Body of pancreas (tissue), 4 donors: Measurements from ENCODE around the gene SAMD9. TPM values are rescaled to one million over a fixed set of nuclear protein-coding genes. Genes with fewer than 3 reads are reported as not detected.
A peak's percentile ranks its signal among the peaks of the same experiment; 100 is the strongest.
"Not testable (repeated sequence)": the region's sequence is repeated elsewhere in the genome, so short reads cannot be mapped to it uniquely, and the experiment has no call there.

ENCODE experiments used
- ATAC-seq: fragments of 150-250 bp; one replicate; pipeline ENCODE4 v1.9.1; 2016
- DNase-seq, 4 donors: peaks; one replicate each; pipeline ENCODE4 v3.0.0-alpha.2; 2019
- H3K27ac ChIP-seq, 4 donors: fragments of 200-600 bp; sonication (generic); 1 replicate in 3 of 4; 2 replicates in 1 of 4; pipeline versions ENCODE4 v1.5.1 to v1.6.1; 2016 to 2019; ENCODE audit warnings: mild to moderate bottlenecking in 1 of 4, mixed read lengths in 1 of 4, moderate library complexity in 1 of 4
- H3K27me3 ChIP-seq, 2 donors: fragments of 200-600 bp; sonication (generic); one replicate each; pipeline ENCODE4 v1.6.0; 2016; ENCODE audit warnings: mild to moderate bottlenecking in 1 of 2
- H3K36me3 ChIP-seq, 2 donors: fragments of 200-600 bp; sonication (generic); replicated peaks in 1 of 2; 2 replicates each; pipeline ENCODE4 v1.5.1; 2016; ENCODE audit warnings: low read depth in 2 of 2; ENCODE audit not compliant: insufficient read depth in 1 of 2
- H3K4me1 ChIP-seq: fragments of 200-600 bp; sonication (generic); one replicate; pipeline ENCODE4 v1.6.0; 2016
- H3K4me3 ChIP-seq, 2 donors: fragments of 200-600 bp; sonication (generic); 1 replicate in 1 of 2; 2 replicates in 1 of 2; pipeline ENCODE4 v1.5.1; 2016 to 2019
- H3K9me3 ChIP-seq, 3 donors: fragments of 200-600 bp; sonication (generic); 1 replicate in 2 of 3; 2 replicates in 1 of 3; pipeline ENCODE4 v1.5.1; 2016
- CTCF ChIP-seq, 7 experiments: fragments of 450-650 bp in 4 of 7; fragments of 200-600 bp in 3 of 7; sonication (generic) in 3 of 7; IDR thresholded peaks; one replicate each; pipeline ENCODE4 v1.5.1; 2016 to 2019; ENCODE audit warnings: antibody characterized with exemption in 7 of 7
- POLR2A ChIP-seq, 3 donors: fragments of 450-650 bp; IDR thresholded peaks; one replicate each; pipeline ENCODE4 v1.6.1; 2016; ENCODE audit warnings: antibody characterized with exemption in 3 of 3, mild to moderate bottlenecking in 2 of 3
- WGBS, 2 donors: methylation state at CpG; one replicate each; pipeline ENCODE4 v1.1.5; 2017; 5-methylcytosine and 5-hydroxymethylcytosine counted together
- intact Hi-C: fragments of 100-400 bp; cut with DNase I; formaldehyde crosslinking; loops from one replicate; pipeline ENCODE4 v1.15.1; 2023
- total RNA-seq, 2 donors: library from RNA; depleted of rRNA; stranded (reverse); fragments of >200 nt; gene quantifications; one replicate each; pipeline ENCODE4 v1.1.0, GENCODE V29; 2016

The SAMD9 gene
- total RNA-seq, 2 donors from 2014 or later = 4.9 to 5.2 TPM

- no peak overlapping the region for H3K27ac ChIP-seq
- H3K4me3 ChIP-seq = no peak overlapping the region
- H3K36me3 ChIP-seq = peaks cover 0 to 6% of the 10 kb centered on the region in 2 donors
- WGBS, 2 donors = 85 to 91% methylated on average over 13 of the region's 13 CpGs
- no peaks in the 10 kb centered on the region for H3K4me1 ChIP-seq
- no peak for DNase-seq
- H3K27me3 ChIP-seq = no peaks in the 10 kb centered on the region
- no peak for ATAC-seq
- TF ChIP-seq CTCF (IDR thresholded peaks at IDR 0.05) = no peak
- no peak for TF ChIP-seq POLR2A (IDR thresholded peaks at IDR 0.05)
- H3K9me3 ChIP-seq = peaks cover 0 to 32% (median 0%) of the 10 kb centered on the region in 3 donors
- intact Hi-C loops = no loop called here
These were observed 9.8 kb downstream of the SAMD9 start for GRCh38 chr7:93108003-93108402.

GRCh38 chr7:93097388-93097787 lies 20.4 kb downstream of the SAMD9 start:
- ATAC-seq (no peak), DNase-seq (no peak)
- 50 to 84% methylated on average over 1 to 2 of the region's 2 CpGs for WGBS, 2 donors
- Histone ChIP-seq H3K27ac (no peak overlapping the region), H3K9me3 (peaks cover 0 to 32% (median 0%) of the 10 kb centered on the region in 3 donors), H3K36me3 (no peaks in the 10 kb centered on the region), H3K4me3 (no peak overlapping the region), H3K27me3 (no peaks in the 10 kb centered on the region), H3K4me1 (no peaks in the 10 kb centered on the region)
- TF ChIP-seq CTCF (IDR thresholded peaks at IDR 0.05) (no peak), POLR2A (IDR thresholded peaks at IDR 0.05) (no peak)
- intact Hi-C loops = no loop called here

- H3K27ac ChIP-seq = no peak overlapping the region
- WGBS, 2 donors = 55 to 80% methylated on average over 1 of the region's 1 CpG
- H3K36me3 ChIP-seq = no peaks in the 10 kb centered on the region
- H3K9me3 ChIP-seq = no peaks in the 10 kb centered on the region
- H3K4me3 ChIP-seq = no peak overlapping the region
- ATAC-seq (no peak), DNase-seq (no peak)
- intact Hi-C loops = no loop called here
- H3K27me3 ChIP-seq = no peaks in the 10 kb centered on the region
- peak in 2 of 7 experiments; percentile 2 to 6 for TF ChIP-seq CTCF (IDR thresholded peaks at IDR 0.05)
- no peak for TF ChIP-seq POLR2A (IDR thresholded peaks at IDR 0.05)
- H3K4me1 ChIP-seq = no peaks in the 10 kb centered on the region
These were observed 24.9 kb downstream of the SAMD9 start for GRCh38 chr7:93092757-93093370.

GRCh38 chr7:93073357-93073756 lies 44.4 kb downstream of the SAMD9 start:
- ATAC-seq, H3K36me3 ChIP-seq, intact Hi-C loops, H3K9me3 ChIP-seq, DNase-seq, H3K4me3 ChIP-seq, H3K4me1 ChIP-seq, H3K27ac ChIP-seq, H3K27me3 ChIP-seq: not testable (repeated sequence)
- 0 to 88% methylated on average over 1 to 9 of the region's 9 CpGs for WGBS, 2 donors

- WGBS, 2 donors = 66 to 69% methylated on average over 4 of the region's 4 CpGs
- DNase-seq (no peak), ATAC-seq (no peak)
- Histone ChIP-seq H3K4me3 (no peak overlapping the region), H3K36me3 (no peaks in the 10 kb centered on the region), H3K27me3 (no peaks in the 10 kb centered on the region), H3K9me3 (no peaks in the 10 kb centered on the region), H3K27ac (no peak overlapping the region), H3K4me1 (no peaks in the 10 kb centered on the region)
- intact Hi-C loops = no loop called here
- TF ChIP-seq CTCF (IDR thresholded peaks at IDR 0.05) = no peak
- no peak for TF ChIP-seq POLR2A (IDR thresholded peaks at IDR 0.05)
These were observed 55.2 kb downstream of the SAMD9 start for GRCh38 chr7:93062599-93062998.
